ENCODE measurements around the gene RXFP4.

Gene RXFP4

DNA sequence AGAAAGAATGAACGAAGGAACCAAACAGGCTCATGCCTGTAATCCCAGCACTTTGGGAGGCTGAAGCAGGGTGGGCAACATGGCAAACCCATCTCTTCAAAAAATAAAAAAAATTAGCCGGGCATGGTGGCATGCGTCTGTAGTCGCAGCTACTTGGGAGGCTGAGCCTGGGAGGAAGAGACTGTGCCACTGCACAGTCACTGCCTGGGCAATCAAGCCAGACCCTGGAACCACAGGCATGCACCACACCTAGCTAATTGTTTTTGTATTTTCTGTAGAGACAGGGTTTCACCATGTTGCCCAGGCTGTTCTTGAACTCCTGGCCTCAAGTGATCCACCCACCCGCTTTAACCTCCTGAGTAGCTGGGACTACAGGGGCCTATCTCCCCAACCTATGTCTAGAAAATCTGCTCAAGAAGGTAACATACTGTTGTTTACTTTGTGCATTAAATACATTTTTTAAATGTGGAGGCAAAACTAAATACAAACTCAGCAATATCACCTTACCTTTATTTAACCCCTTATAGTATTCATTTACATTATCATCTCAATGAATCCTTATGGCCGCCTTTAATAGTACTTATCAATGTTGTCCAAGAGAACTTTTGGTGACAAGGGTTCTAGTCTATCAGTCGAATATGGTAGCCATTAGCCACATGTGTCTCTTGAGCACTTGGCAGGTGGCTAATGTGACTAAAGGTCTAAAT lies 10.0 kb upstream of the RXFP4 start:
- no peak for DNase-seq

DNA sequence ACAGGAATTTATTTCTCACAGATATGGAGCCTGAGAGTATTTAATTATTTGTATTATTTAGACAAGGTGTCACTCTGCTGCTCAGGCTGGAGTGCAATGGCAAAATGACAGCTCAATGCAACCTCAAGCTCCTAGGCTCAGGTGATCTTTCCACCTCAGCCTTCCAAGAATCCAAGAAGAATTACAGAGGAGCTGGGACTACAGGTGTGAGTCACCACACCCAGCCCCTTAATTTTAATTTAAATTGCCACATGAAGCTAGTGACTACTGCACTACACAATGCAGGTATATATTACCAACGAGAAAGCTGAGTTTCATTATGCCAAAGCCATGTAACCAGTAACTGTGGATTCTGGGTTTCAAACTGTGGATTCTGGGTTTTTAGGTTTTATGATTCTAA lies 9.4 kb upstream of the RXFP4 start:
- no peak for DNase-seq

DNA sequence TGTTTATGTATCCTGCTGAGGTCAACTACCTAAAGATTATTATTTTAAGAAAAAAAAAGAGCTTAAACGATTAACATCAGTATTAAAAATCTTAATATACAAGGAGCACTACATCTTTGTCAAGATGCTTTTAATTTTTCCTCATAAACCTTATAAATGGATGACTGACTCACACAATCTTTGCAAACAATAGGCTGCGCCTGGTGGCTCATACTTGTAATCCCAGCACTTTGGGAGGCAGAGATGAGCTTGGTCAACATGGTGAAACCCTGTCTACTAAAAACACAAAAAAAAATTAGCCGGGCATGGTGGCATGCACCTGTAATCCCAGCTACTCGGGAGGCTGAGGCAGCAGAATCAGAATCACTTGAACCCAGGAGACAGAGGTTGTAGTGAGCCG lies 9.0 kb upstream of the RXFP4 start:
- DNase-seq: no peak

DNA sequence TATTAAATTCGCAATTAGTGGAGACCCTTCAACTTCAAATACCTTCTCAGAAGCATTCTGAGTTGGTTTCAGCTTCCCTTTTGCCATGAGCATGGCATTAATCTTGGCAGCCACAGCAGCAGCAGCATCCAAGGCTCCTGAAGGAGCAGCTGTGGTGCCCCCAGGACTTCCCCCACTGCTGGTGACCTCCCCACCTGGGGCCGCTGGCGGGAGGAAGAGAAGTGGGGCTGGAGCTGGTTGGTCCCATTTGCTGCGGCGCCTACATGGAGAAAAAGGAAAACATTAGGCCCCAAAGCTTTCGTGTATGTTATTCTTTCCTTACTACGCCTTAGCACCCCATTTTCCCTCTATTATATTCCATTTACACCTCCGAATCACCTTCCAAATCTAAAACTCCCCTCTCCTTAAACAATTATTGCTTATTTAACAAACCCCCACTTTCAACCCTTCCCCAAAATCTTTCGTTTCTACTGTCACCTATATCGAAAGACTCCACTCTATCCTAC lies 7.8 kb upstream of the RXFP4 start:
- DNase-seq: no peak

DNA sequence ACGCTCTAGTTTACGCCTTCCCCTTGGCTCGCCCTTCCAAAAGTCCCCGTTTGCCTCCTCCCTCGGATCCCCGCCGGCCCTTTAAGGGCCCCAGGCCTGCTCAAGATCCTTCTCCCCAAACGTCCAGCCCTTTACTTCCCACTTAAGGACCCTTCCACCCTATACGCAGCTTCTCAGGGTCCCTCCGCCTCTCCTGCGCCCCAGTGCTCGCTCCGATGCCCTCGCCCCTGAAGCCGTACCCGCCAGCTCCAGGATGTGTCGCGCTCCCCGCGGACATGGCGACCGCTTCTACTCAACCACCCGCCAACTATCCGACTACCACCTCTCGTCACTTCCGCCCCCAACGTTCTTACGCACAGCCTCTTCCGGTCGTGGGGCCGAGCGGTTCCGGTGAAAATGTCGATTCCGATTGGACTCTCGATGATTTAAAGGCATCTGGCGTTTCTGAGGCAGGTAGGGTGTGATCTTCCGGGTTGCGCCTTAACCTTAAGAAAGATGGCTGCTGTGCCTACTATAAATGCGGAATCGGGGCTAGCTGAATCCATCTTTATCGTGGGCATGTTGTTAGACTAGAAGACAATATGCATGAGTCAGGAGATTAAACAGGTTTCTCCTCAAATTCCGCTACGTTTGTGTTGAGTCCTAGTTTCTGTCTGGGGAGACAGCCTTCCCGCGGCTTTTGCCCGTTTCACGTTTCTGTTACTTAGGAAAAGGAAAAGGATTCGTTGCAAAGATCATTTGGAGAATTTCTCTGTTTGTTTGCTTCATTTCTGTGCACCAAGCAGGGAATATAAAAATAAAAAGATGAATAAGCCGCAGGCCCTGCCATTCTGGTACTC lies 7.1 kb upstream of the RXFP4 start, which contains the start of gene KHDC4:
KHDC4 (minus strand) TSS at position 317 of the 839 bp plus-strand sequence; CDS start at position 277, 40 bp downstream.
- peak; percentile 52 to 97 (median 94) for DNase-seq

DNA sequence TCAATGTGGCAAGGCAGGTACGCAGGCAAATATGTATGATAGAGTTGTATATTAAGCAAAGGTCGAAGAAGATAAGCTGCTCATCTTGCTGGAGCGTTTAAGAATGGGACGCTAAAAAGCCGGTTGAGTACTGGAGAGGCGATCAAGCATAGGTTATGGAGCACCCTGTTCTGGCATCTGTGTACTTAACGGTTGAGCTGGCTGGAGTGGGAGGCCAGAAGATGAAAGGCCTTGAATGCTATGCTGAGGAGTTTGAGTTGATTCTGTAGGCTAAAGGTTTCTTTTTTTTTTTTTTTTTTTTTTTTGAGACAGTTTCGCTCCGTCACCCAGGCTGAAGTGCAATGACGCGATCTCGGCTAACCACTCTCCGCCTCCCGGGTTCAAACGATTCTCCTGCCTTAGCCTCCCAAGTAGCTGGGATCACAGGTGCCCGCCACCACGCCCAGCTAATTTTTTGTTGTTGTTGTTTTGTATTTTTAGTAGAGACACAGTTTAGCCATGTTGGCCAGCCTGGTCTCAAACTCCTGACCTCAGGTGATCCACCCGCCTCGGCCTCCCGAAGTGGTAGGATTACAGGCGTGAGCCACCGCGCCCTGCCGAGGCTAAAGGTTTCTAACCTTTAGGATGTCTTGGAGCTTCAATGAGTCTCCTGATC lies 6.4 kb upstream of the RXFP4 start:
- no peak for DNase-seq

DNA sequence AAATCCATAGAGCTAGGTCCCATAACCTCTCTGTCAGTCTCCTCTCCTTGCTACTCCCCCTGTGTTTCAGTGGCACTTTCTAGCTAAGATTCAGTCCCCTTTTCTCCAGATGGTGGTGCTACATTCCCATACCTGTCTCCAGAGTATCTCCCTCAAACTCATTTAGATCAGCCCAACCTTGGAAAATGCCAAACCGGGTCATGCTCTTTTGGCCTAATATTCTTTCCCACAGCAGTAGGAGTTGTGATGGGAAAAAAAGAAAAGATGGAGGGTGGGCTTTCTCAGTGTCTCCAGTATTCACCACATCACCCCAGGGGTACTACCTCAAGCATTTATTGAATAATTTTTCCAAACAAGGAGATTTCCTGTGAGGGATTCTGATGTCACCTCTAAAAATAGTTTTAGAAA lies 3.2 kb upstream of the RXFP4 start:
- peak in 3 of 14 donors; percentile 10 to 72 (median 17) for DNase-seq

DNA sequence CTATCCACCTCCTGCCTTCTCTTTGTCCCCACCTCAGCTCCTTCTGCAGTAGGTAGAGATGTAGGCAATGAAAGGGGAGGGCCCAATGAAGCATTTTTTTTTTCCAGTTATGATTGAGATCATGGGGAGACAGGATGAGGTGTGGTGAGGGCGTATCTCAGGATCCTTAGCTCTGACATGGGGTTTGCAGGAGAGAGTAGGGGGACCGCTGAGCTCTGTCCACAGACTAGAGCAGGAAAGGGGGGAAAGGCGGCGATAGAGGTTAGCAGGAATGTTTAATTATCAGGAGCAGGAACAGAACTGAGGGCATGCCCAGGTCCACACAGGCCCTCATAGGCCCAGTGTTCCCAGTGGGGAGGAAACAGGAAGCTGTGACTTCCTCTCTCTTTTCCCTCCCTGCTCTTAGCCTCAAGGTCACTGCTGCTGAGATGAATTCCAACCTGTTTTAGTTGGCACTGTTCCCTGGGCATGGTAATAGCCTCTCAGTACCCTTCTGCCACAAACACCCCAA lies 901 bp upstream of the RXFP4 start:
- DNase-seq: no peak

DNA sequence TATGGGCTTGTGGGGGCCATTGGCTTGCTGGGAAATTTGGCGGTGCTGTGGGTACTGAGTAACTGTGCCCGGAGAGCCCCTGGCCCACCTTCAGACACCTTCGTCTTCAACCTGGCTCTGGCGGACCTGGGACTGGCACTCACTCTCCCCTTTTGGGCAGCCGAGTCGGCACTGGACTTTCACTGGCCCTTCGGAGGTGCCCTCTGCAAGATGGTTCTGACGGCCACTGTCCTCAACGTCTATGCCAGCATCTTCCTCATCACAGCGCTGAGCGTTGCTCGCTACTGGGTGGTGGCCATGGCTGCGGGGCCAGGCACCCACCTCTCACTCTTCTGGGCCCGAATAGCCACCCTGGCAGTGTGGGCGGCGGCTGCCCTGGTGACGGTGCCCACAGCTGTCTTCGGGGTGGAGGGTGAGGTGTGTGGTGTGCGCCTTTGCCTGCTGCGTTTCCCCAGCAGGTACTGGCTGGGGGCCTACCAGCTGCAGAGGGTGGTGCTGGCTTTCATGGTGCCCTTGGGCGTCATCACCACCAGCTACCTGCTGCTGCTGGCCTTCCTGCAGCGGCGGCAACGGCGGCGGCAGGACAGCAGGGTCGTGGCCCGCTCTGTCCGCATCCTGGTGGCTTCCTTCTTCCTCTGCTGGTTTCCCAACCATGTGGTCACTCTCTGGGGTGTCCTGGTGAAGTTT lies 550 bp downstream of the RXFP4 start:
- DNase-seq: no peak

DNA sequence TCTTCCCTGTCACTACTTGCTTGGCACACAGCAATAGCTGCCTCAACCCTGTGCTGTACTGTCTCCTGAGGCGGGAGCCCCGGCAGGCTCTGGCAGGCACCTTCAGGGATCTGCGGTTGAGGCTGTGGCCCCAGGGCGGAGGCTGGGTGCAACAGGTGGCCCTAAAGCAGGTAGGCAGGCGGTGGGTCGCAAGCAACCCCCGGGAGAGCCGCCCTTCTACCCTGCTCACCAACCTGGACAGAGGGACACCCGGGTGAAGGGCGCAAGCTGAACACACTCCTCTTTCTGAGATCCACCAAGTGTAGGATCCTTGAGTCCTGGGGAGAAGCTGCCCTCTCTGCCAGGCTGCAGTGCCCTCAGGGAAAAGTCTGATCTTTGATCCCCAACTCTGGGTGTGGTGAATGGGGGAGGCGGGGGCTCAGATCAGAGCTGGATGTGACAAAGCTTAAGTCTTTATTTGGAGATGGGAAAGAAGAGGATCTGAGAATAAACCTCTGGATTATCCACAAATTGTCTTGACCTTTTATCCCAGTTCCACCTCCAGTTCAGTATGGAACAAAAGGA lies 1.2 kb downstream of the RXFP4 start:
- DNase-seq: no peak

DNA sequence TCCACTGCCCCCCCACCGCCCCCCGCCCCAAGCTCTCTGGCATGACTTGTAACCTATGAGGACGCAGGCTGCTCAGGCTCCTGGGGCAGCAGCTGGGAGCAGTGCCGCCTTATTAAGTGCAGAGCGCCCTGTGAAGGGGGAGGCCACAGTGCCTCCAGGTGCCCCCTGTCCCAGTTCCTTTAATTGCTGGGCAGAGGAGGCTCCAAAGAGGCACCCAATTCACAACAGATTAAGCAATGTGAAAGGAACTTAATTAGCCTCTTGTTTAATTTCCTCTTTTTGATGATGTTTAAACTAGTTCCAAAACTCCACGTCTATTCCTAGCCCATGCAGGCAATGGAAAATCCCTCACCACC lies 3.0 kb downstream of the RXFP4 start:
- no peak for DNase-seq

DNA sequence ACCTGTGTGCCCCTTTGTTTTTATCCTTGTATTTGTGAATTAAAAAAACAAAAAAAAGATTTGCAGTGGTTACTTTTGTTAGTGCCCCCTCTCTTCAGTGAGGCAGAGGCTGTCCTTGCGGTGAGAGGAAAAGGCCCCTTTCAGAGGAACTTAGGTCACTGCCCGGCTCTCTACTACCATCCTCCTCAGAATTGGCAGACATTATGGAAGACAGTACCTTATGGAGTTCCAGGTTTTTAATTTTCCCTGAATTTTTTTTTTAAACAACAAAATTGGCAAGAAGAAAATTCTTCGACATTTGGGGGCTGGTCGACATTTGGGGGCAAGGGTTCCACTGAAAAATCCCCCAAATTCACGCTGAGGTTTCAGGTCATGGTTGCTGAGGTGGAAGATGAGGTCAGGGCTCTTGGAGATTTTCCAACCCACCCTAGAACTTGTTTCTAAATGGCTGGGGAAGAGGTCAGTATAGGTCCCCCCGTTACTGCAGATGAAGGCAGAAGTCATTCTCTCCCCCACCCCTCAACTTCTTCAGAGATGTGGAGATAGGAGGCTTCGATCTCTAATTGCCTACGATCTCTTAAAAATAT lies 5.3 kb downstream of the RXFP4 start:
- DNase-seq: no peak

DNA sequence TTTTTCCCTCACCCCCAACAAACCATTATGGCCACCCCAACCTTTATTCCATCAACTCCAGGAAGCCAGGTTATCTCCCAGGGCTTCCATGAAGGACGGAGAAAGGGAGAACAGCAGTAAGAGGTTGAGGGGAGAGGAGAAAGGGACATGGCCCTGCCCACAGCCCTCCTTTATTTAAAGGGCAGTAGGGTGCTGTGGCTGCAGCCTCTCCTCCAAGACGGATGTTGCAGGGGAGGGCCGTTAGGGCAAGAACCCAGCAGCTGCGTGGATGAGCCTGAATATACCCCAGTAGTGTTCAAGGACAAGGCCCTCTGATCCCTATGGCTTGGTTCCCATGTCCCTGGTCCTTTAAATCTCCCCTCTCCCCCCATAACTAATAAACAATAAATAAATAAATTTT lies 5.9 kb downstream of the RXFP4 start:
- no peak for DNase-seq

DNA sequence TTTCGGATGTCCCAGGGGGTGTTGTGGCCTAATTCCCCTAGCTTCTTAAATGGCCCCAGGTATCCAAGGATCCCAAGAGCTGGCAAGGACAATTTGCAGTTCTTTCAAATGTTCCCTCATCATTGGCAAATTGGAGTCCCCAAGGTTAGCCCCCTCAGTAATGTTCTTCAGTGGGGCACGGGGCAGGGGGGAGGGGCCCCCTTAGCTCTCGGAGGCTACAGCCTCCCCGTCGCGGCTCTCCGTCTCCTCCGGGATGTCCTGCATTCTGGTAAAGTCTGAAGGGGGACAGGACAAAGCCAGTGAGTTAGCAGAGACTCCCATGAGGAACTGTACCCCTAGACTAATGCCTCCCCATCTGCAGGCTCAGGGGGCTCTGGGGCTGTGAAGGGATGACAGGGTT lies 6.3 kb downstream of the RXFP4 start:
- DNase-seq: no peak

DNA sequence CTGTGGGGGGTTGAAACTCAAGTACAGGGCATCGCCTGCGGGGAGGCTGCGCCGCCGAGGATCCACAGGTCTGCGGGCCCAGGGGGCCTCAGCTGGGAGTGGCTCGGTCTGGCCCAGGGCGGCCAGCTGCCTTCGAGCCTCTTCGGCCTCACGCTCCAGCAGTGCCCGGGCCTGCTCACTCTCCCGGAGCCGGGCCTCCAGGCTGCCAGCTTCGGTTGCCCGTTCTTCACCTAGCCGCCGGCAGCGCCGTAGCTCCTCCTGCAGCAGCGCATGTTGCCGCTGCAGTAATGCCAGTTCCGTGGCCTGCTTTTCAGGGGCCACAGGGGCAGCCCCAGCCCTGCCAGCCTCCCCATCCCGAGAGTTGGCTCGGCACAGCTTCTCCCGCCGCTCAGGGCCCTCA lies 9.4 kb downstream of the RXFP4 start:
- DNase-seq: no peak

DNA sequence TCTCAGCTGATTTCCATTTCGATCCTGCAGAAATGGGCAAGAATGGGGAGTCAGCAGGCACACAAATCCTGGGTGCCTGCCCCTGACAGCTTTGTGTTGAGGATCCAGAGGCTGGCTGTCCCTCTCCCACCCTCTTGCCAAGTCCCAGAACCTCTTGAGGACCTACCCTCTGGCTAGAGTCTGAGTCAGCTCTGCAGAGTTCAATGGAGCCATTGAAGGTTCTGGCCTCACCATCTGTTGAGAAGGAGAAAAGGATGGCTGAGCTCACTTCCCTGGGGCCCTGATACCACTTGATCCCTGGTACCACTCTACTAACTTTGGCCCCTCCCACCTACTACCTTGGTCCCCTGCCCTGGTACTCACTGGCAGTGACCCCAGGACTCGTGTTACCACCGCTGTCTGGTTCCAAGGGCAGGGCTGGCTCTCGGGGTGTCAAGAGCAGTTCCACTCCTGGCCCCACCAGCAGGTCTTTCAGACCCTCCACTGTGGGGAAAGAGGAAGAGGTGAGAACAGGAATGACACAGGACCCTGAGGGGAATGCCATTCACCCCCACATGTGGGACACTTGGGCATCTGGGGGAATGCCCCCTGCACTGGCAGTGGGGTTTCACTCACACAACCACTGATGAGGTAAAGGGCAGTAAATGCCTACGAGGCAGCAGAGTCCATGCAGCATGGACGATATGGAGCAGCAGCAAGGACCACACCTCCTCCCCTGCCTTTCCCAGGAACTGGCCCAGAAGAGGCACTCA lies 10.5 kb downstream of the RXFP4 start:
- DNase-seq: no peak

DNA sequence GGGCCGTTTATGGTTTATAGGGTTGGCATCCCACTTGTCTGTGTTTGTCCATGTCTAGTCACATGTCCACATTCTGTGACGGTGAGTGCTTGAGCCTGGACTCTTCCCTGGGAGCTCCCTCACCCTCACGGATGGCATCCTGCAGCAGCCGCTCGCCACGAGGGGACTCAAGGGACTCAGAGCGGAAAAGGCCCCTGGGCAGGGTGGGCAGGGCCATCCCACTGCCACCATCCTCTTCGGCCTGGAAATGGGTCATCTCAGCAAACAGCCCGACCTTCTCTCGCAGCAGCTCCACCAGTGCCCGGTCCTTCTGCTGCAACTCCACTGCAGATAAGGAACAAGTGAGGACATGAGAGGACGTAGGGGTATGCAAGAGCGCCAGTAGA lies 11.1 kb downstream of the RXFP4 start:
- DNase-seq: no peak

DNA sequence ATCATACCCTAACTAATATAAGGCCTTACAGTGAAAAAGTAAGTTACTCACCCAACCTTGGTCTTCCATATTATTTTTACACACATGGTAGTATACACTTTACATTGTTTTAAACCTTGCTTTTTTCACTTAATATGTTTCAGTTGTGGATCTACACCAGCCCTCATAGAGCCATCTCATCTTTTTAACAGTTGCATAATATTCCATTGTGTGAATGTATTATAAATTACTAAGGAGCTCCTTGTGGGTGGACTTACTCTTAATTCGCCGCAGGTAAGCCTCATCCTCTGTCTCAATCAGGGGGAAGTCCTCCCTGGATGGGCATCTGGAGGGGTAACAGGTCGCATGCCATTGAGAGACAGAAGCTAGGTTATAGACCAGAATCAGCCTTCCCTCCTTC lies 13.2 kb downstream of the RXFP4 start:
- no peak for DNase-seq

DNA sequence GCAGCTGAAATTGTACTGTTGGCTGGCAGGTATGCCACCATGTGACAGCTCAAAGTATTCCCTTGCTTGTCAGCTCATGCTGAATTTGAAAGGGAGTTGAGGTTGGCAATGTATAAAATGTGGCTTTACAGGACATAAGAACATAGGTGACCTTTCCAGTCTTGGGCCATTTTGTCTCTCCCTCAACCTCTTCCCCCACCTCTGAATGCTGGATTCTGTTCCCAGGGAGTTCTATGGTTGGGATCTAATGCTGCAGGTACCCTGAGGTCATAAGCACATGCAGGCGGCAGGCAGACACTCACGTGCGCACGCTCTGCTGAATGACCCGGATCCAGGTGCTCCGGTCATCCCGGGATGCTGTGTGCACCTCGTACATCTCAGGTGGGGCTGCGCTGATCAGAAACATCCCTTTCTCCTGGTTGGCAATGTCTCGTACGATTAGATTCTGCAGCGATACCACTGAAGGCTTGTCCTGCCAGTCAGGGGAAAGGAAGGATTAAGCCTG lies 16.0 kb downstream of the RXFP4 start:
- DNase-seq: no peak

DNA sequence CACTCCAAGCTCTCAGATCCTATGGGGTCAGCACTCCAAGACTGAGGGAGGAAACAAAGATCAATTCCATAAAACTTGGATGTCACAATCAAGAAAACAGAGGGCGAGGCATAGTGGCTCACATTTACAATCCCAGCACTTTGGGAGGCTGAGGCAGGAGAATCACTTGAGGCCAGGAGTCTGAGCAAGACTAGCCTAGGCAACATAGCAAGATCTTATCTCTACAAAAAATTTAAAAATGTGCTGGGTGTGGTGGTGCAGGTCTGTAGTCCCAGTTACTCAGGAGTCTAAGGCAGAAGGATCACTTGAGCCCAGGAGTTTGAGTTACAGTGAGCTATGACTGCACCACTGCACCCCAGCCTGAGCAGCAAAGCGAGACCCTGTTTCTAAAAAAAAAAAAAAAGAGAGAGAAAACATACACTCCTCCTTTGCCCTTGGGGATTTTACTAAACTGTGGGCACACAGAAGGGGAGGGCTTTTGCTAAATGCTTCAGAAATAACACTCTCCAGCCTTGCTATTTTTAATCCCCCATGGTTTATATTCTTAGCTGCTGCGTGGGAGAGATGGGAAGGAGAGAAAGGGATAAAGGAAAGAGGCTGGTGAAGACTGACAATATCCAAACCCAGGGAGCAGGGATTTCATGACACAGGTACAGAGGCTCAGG lies 18.8 kb downstream of the RXFP4 start:
- no peak for DNase-seq

Data from C1 segment of cervical spinal cord (tissue), 14 donors.